CD8-positive, alpha-beta memory T cell (primary cell): ENCODE measurements around the gene GIMAP4. TPM values are rescaled to one million over a fixed set of nuclear protein-coding genes. Genes with fewer than 3 reads are reported as not detected.

Source experiments
- CTCF ChIA-PET: fragments of 350-600 bp; sonication (Branson Sonifier 250); formaldehyde crosslinking; loops from one replicate; lab custom pipeline; 2021; ENCODE audit warnings: antibody characterized with exemption; lab: Charles Lee
- POLR2A ChIA-PET: fragments of 350-600 bp; sonication (Branson Sonifier 250); formaldehyde crosslinking; loops from one replicate; lab custom pipeline; 2021; ENCODE audit warnings: antibody characterized with exemption; lab: Charles Lee
- DNase-seq, 5 donors: peaks; one replicate each; pipeline versions ENCODE4 v3.0.0 to v3.0.0-alpha.2; 2020 to 2022; ENCODE audit warnings: mixed read lengths in 1 of 5
- H3K27ac ChIP-seq: one replicate; pipeline ENCODE4 v1.7.0; 2013; ENCODE audit warnings: low read depth, mild to moderate bottlenecking, low read length, moderate library complexity
- H3K27me3 ChIP-seq: 2 replicates; pipeline ENCODE4 v1.7.0; 2013; ENCODE audit warnings: low read length, mild to moderate bottlenecking; ENCODE audit not compliant: insufficient read depth, poor library complexity, severe bottlenecking
- H3K36me3 ChIP-seq: 2 replicates; pipeline ENCODE4 v1.7.0; 2013; ENCODE audit warnings: mild to moderate bottlenecking, low read length, moderate library complexity; ENCODE audit not compliant: insufficient read depth
- H3K4me1 ChIP-seq: 2 replicates; pipeline ENCODE4 v1.7.0; 2013; ENCODE audit warnings: mild to moderate bottlenecking, low read length, moderate library complexity; ENCODE audit not compliant: insufficient read depth
- H3K4me3 ChIP-seq: 2 replicates; pipeline ENCODE4 v1.7.0; 2013; ENCODE audit warnings: mild to moderate bottlenecking, low read length
- H3K9me3 ChIP-seq: 2 replicates; pipeline ENCODE4 v1.7.0; 2013; ENCODE audit warnings: mild to moderate bottlenecking, low read length
- H3K27ac Mint-ChIP-seq, 8 donors: one replicate each; pipeline ENCODE4 v1.8.0; 2020 to 2021; ENCODE audit warnings: mixed read lengths in 8 of 8, mild to moderate bottlenecking in 6 of 8, inconsistent platforms in 3 of 8, moderate library complexity in 3 of 8
- H3K27me3 Mint-ChIP-seq, 2 donors: one replicate each; pipeline ENCODE4 v1.8.0; 2020 to 2021; ENCODE audit warnings: mixed read lengths in 2 of 2, mild to moderate bottlenecking in 1 of 2, moderate library complexity in 1 of 2
- H3K36me3 Mint-ChIP-seq, 3 donors: one replicate each; pipeline ENCODE4 v1.8.0; 2020 to 2021; ENCODE audit warnings: mixed read lengths in 3 of 3, inconsistent platforms in 1 of 3, mild to moderate bottlenecking in 1 of 3
- H3K4me1 Mint-ChIP-seq, 3 donors: one replicate each; pipeline ENCODE4 v1.8.0; 2020 to 2021; ENCODE audit warnings: mixed read lengths in 3 of 3, inconsistent platforms in 1 of 3, mild to moderate bottlenecking in 1 of 3
- H3K4me3 Mint-ChIP-seq, 7 donors: one replicate each; pipeline ENCODE4 v1.8.0; 2020 to 2021; ENCODE audit warnings: mixed read lengths in 7 of 7, mild to moderate bottlenecking in 6 of 7, moderate library complexity in 4 of 7, inconsistent platforms in 2 of 7
- H3K9me3 Mint-ChIP-seq, 5 donors: one replicate each; pipeline ENCODE4 v1.8.0; 2020 to 2022; ENCODE audit warnings: mixed read lengths in 5 of 5, mild to moderate bottlenecking in 3 of 5, moderate library complexity in 2 of 5, inconsistent platforms in 1 of 5
- polyA plus RNA-seq: library from polyadenylated mRNA; unstranded; fragments of 300-500 nt; fragmentation: Illumina TruSeq; gene quantifications from one replicate; pipeline ENCODE4 v1.2.3, GENCODE V29; 2021
- total RNA-seq, 2 experiments: library from RNA; stranded (reverse); gene quantifications; one replicate each; pipeline ENCODE4 v1.2.3, GENCODE V29; 2021

Gene GIMAP4
- total and polyA plus RNA-seq, 3 experiments from 2014 or later, result 57.3 to 577 (median 59.3) TPM

DNA sequence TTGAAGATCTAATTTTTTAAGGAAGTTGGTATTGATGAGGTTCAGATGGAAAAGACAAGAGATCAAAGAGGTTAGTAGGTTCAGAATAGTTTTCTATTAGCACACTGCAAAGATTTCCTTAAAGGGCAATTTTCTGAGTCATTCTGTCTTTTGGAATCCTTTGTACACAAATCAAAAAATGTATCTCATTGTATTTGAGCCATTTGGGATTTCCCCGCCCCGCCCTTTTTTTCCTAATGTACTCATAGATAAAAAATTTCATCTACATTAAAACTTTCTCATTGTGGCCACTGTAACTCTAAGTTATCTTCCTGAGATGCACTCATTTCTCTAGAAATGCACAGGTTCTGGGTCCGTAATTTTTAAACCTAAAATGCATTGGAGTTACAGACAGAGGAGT, 52.9 kb downstream of the GIMAP4 start:
- Mint-ChIP-seq H3K27ac (peak overlapping the region in 5 of 8 donors; percentile 29 to 87 (median 77)), H3K27me3 (no peaks in the 10 kb centered on the region), H3K9me3 (peaks cover 2 to 17% (median 9%) of the 10 kb centered on the region in 5 donors), H3K4me1 (peaks cover 53 to 83% (median 72%) of the 10 kb centered on the region in 3 donors), H3K4me3 (peak overlapping the region in 1 of 7 donors; percentile 32), H3K36me3 (peaks cover 5 to 20% (median 9%) of the 10 kb centered on the region in 3 donors)
- CTCF ChIA-PET, result interaction anchor here (1.3 kb wide), 1 partner anchor 48 kb away, joined by 3 read pairs; no protein-coding TSS in a partner anchor
- POLR2A ChIA-PET, result interaction anchor here (0.6 to 1.5 kb wide), 2 partner anchors 11 to 48 kb away, joined by 3 read pairs; no protein-coding TSS in a partner anchor
- Histone ChIP-seq H3K27ac (no peak overlapping the region), H3K4me3 (no peak overlapping the region), H3K4me1 (peaks cover 23% of the 10 kb centered on the region), H3K9me3 (no peaks in the 10 kb centered on the region), H3K36me3 (no peaks in the 10 kb centered on the region), H3K27me3 (no peaks in the 10 kb centered on the region)
- no peak for DNase-seq

DNA sequence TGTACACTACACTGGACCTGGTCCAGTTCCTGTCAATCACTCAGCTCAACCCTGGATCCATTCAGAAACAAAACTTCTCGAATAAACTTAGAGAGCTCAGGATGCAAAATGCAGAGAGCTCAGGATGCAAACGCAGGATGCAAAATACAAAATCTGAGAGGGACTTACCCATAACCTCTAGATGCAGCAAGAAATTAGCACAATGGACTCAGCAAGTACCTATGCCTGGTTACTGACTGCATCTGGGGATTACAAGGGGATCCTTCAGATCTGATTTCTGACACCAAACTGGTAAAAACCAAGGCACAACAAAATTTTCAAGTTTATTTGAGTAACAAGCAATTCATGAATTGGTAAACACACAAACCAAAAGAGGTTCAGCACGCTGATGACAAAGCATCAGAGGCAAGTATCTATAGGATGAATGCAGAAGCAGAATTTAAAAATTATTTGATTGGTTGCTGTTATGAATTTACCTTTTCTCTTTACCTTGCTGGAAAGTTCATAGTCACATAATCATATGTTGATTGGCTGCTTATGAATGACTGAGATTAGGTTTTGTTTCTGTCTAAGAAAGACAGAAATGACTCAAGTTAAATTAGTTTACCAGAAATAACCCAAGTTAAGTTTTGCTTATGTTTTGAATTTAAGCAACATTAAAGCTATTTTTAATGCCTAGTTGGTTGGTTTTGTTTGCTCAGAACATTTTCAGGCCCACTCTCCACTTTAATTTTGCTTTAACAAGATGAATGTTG, 53.6 kb downstream of the GIMAP4 start:
- Histone ChIP-seq H3K9me3 (no peaks in the 10 kb centered on the region), H3K27ac (no peak overlapping the region), H3K4me1 (peaks cover 18% of the 10 kb centered on the region), H3K4me3 (no peak overlapping the region), H3K36me3 (no peaks in the 10 kb centered on the region), H3K27me3 (no peaks in the 10 kb centered on the region)
- CTCF ChIA-PET, result interaction anchor here (1.3 kb wide), 1 partner anchor 47 kb away, joined by 3 read pairs; no protein-coding TSS in a partner anchor
- Mint-ChIP-seq H3K27ac (peak overlapping the region; percentile 31 to 88 (median 72)), H3K4me1 (peaks cover 55 to 83% (median 75%) of the 10 kb centered on the region in 3 donors), H3K9me3 (peaks cover 2 to 23% (median 13%) of the 10 kb centered on the region in 5 donors), H3K36me3 (peaks cover 11 to 25% (median 17%) of the 10 kb centered on the region in 3 donors), H3K27me3 (no peaks in the 10 kb centered on the region), H3K4me3 (peak overlapping the region in 5 of 7 donors; percentile 3 to 57 (median 32))
- DNase-seq, result no peak
- POLR2A ChIA-PET, result interaction anchor here (0.6 to 1.5 kb wide), 2 partner anchors 10 to 48 kb away, joined by 3 read pairs; no protein-coding TSS in a partner anchor

DNA sequence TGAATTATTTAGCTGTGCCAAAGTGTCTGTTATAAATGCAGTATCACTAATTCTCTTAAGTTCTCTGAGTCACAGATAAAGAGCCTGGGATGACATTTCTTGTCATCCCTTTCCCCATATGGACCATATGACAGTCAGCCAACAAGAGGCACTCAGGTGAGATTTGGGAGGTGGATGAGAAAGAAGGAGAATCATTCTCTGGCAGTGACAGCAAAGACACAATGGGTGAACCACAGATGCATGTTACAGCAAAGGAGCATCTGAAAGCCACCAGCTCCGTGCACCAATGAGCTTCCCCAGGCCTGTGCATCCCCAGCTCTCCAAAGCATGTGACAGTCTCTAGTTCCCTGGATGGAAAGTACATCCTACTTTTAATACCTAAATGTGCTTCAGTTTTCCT, 54.2 kb downstream of the GIMAP4 start:
- Mint-ChIP-seq H3K27me3 (no peaks in the 10 kb centered on the region), H3K36me3 (peaks cover 13 to 25% (median 23%) of the 10 kb centered on the region in 3 donors), H3K27ac (peak overlapping the region in 7 of 8 donors; percentile 45 to 88 (median 77)), H3K9me3 (peaks cover 2 to 23% (median 13%) of the 10 kb centered on the region in 5 donors), H3K4me3 (peak overlapping the region in 4 of 7 donors; percentile 4 to 57 (median 11)), H3K4me1 (peaks cover 59 to 84% (median 81%) of the 10 kb centered on the region in 3 donors)
- Histone ChIP-seq H3K27ac (no peak overlapping the region), H3K27me3 (no peaks in the 10 kb centered on the region), H3K4me1 (peaks cover 23% of the 10 kb centered on the region), H3K9me3 (no peaks in the 10 kb centered on the region), H3K36me3 (peaks cover 4% of the 10 kb centered on the region), H3K4me3 (no peak overlapping the region)
- POLR2A ChIA-PET, result interaction anchor here (1.5 kb wide), 1 partner anchor 10 kb away, joined by 3 read pairs; no protein-coding TSS in a partner anchor
- no peak for DNase-seq
- CTCF ChIA-PET, result interaction anchor here (1.1 to 1.3 kb wide), 3 partner anchors 47 to 136 kb away, joined by 3 read pairs; no protein-coding TSS in a partner anchor

Other genes with a start within 250 kb of the GIMAP4 start
- gene LRRC61, start 244.0 kb upstream of the GIMAP4 start, total RNA-seq, result 10 to 100 TPM; 27.9 to 32.0 TPM
- 25.8 TPM for gene LRRC61, start 244.0 kb upstream of the GIMAP4 start, polyA plus RNA-seq
- 1 to 10 TPM; 4.5 to 6.6 TPM for gene ACTR3C, start 243.8 kb upstream of the GIMAP4 start, total RNA-seq
- gene ACTR3C, start 243.8 kb upstream of the GIMAP4 start, polyA plus RNA-seq, result 4.7 TPM
- gene RARRES2, start 225.8 kb upstream of the GIMAP4 start, total RNA-seq, result not detected
- not detected for gene RARRES2, start 225.8 kb upstream of the GIMAP4 start, polyA plus RNA-seq
- gene REPIN1, start 198.6 kb upstream of the GIMAP4 start, total RNA-seq, result 10 to 100 TPM; 57.0 to 58.2 TPM
- 60.8 TPM for gene REPIN1, start 198.6 kb upstream of the GIMAP4 start, polyA plus RNA-seq
- 1 to 10 TPM; 6.0 TPM for gene ZNF775, start 188.1 kb upstream of the GIMAP4 start, total RNA-seq
- 8.7 TPM for gene ZNF775, start 188.1 kb upstream of the GIMAP4 start, polyA plus RNA-seq
- 10 to 100 TPM; 11.8 to 12.3 TPM for gene GIMAP8, start 116.8 kb upstream of the GIMAP4 start, total RNA-seq
- 30.1 TPM for gene GIMAP8, start 116.8 kb upstream of the GIMAP4 start, polyA plus RNA-seq
- gene GIMAP7, start 52.5 kb upstream of the GIMAP4 start, total RNA-seq, result 10 to 100 TPM; 47.3 to 51.4 TPM
- gene GIMAP7, start 52.5 kb upstream of the GIMAP4 start, polyA plus RNA-seq, result 861 TPM
- gene GIMAP6, start 65.0 kb downstream of the GIMAP4 start, total RNA-seq, result 10 to 100 TPM; 44.9 to 45.8 TPM
- gene GIMAP6, start 65.0 kb downstream of the GIMAP4 start, polyA plus RNA-seq, result 199 TPM
- gene GIMAP2, start 118.3 kb downstream of the GIMAP4 start, total RNA-seq, result 10 to 100 TPM; 40.4 to 42.9 TPM
- gene GIMAP2, start 118.3 kb downstream of the GIMAP4 start, polyA plus RNA-seq, result 88.0 TPM
- gene GIMAP1, start 149.2 kb downstream of the GIMAP4 start, total RNA-seq, result 10 to 100 TPM in 1 of 2 experiments, 1 to 10 TPM in 1; 9.8 to 10.0 TPM
- gene GIMAP1, start 149.2 kb downstream of the GIMAP4 start, polyA plus RNA-seq, result 86.1 TPM
- gene GIMAP5, start 170.0 kb downstream of the GIMAP4 start, total RNA-seq, result 10 to 100 TPM; 63.9 to 70.4 TPM
- 475 TPM for gene GIMAP5, start 170.0 kb downstream of the GIMAP4 start, polyA plus RNA-seq
- under 1 TPM; 0.20 to 0.27 TPM for gene TMEM176B, start 233.0 kb downstream of the GIMAP4 start, total RNA-seq
- not detected for gene TMEM176B, start 233.0 kb downstream of the GIMAP4 start, polyA plus RNA-seq
- under 1 TPM in 1 of 2 experiments, not detected in 1; 0.26 TPM for gene TMEM176A, start 233.4 kb downstream of the GIMAP4 start, total RNA-seq
- not detected for gene TMEM176A, start 233.4 kb downstream of the GIMAP4 start, polyA plus RNA-seq